ENCODE measurements around the gene MDM2.

- TF ChIP-seq REST (IDR thresholded peaks at IDR 0.05; ENCODE audit: low read depth) (no peak), YY1 (IDR thresholded peaks at IDR 0.05; ENCODE audit: low read depth) (no peak), FOXM1 (IDR thresholded peaks at IDR 0.05; ENCODE audit: borderline replicate concordance, low read depth) (no peak), RAD21 (IDR thresholded peaks at IDR 0.05; ENCODE audit: low read depth) (no peak), TAF1 (IDR thresholded peaks at IDR 0.05; ENCODE audit: low read depth) (no peak), EP300 (IDR thresholded peaks at IDR 0.05; ENCODE audit: borderline replicate concordance) (no peak), MAX (IDR thresholded peaks at IDR 0.05) (no peak), USF1 (IDR thresholded peaks at IDR 0.05) (no peak), CEBPB (IDR thresholded peaks at IDR 0.05) (no peak), TEAD4 (IDR thresholded peaks at IDR 0.05) (no peak), TCF12 (IDR thresholded peaks at IDR 0.05; ENCODE audit: low read depth) (no peak)
Observed at GRCh38 chr12:68815232-68815927, 7.4 kb downstream of the MDM2 start.
